GM12891 (cell line): ENCODE results near the gene KRT78.

Experiments used
- POLR2A ChIP-seq: IDR thresholded peaks from 2 replicates; pipeline ENCODE4 v1.6.1; 2011; ENCODE audit warnings: low read depth, low read length, control low read depth
- POLR2AphosphoS5 ChIP-seq: IDR thresholded peaks from 2 replicates; pipeline ENCODE4 v1.6.1; 2011; ENCODE audit warnings: low read depth, low read length, control low read depth
- TAF1 ChIP-seq: IDR thresholded peaks from 2 replicates; pipeline ENCODE4 v1.6.1; 2011; ENCODE audit warnings: low read depth, low read length, control low read depth

GRCh38 chr12:52837781-52838608 lies 10.8 kb downstream of the KRT78 start:
- no peak for TF ChIP-seq POLR2A
- no peak for TF ChIP-seq TAF1
- no peak for TF ChIP-seq POLR2AphosphoS5
